Skin epidermis (tissue), 12 donors: ENCODE results near the gene STEAP2.

Experiments
- H3K27ac ChIP-seq, 21 experiments: fragments of 200-600 bp; sonication (generic) in 11 of 21; one replicate each; pipeline ENCODE4 v1.5.0; 2020; ENCODE audit warnings: mild to moderate bottlenecking in 3 of 21, inconsistent platforms in 2 of 21, moderate library complexity in 2 of 21
- H3K4me3 ChIP-seq, 7 experiments: fragments of 200-600 bp; sonication (generic) in 2 of 7; one replicate each; pipeline ENCODE4 v1.5.0; 2020; ENCODE audit warnings: inconsistent platforms in 2 of 7, mild to moderate bottlenecking in 2 of 7, moderate library complexity in 1 of 7

STEAP2 gene

GRCh38 chr7:90256778-90257177, 45.2 kb downstream of the STEAP2 start:
- Histone ChIP-seq H3K27ac (peak overlapping the region in 2 of 21 experiments; percentile 32 to 46), H3K4me3 (no peak overlapping the region)

- no peak overlapping the region for H3K4me3 ChIP-seq
- no peak overlapping the region for H3K27ac ChIP-seq
Observed at GRCh38 chr7:90261441-90261840, 49.9 kb downstream of the STEAP2 start.

- Histone ChIP-seq H3K4me3 (no peak overlapping the region), H3K27ac (no peak overlapping the region)
Observed at GRCh38 chr7:90262438-90262837, 50.9 kb downstream of the STEAP2 start.

- H3K27ac ChIP-seq, result peak overlapping the region in 9 of 21 experiments; percentile 35 to 80 (median 72)
- H3K4me3 ChIP-seq, result no peak overlapping the region
Observed at GRCh38 chr7:90266808-90267207, 55.3 kb downstream of the STEAP2 start.

- Histone ChIP-seq H3K4me3 (no peak overlapping the region), H3K27ac (peak overlapping the region in 13 of 21 experiments; percentile 2 to 80 (median 59))
Observed at GRCh38 chr7:90267263-90267858, 55.8 kb downstream of the STEAP2 start.

- H3K27ac ChIP-seq, result peak overlapping the region in 2 of 21 experiments; percentile 42 to 69
- H3K4me3 ChIP-seq, result no peak overlapping the region
Observed at GRCh38 chr7:90269163-90269562, 57.6 kb downstream of the STEAP2 start.

- H3K4me3 ChIP-seq, result no peak overlapping the region
- peak overlapping the region in 3 of 21 experiments; percentile 12 to 69 (median 42) for H3K27ac ChIP-seq
Observed at GRCh38 chr7:90270431-90271178, 59.1 kb downstream of the STEAP2 start.

- H3K4me3 ChIP-seq, result no peak overlapping the region
Observed at GRCh38 chr7:90271753-90272152, 60.2 kb downstream of the STEAP2 start.

GRCh38 chr7:90272242-90272641, 60.7 kb downstream of the STEAP2 start:
- H3K27ac ChIP-seq, result peak overlapping the region in 4 of 21 experiments; percentile 46 to 74 (median 60)
- no peak overlapping the region for H3K4me3 ChIP-seq

More at GRCh38 chr7:90271753-90272152, 60.2 kb downstream of the STEAP2 start:
- peak overlapping the region in 3 of 21 experiments; percentile 46 to 66 (median 54) for H3K27ac ChIP-seq

- Histone ChIP-seq H3K4me3 (no peak overlapping the region), H3K27ac (peak overlapping the region in 1 of 21 experiments; percentile 66)
Observed at GRCh38 chr7:90274161-90274560, 62.6 kb downstream of the STEAP2 start.

- H3K27ac ChIP-seq, result no peak overlapping the region
- no peak overlapping the region for H3K4me3 ChIP-seq
Observed at GRCh38 chr7:90276033-90276728, 64.6 kb downstream of the STEAP2 start.
